ENCODE results near the gene SELPLG.
"Not testable (repeated sequence)": the region's sequence is repeated elsewhere in the genome, so short reads cannot be mapped to it uniquely, and the experiment has no call there.

The SELPLG gene

DNA sequence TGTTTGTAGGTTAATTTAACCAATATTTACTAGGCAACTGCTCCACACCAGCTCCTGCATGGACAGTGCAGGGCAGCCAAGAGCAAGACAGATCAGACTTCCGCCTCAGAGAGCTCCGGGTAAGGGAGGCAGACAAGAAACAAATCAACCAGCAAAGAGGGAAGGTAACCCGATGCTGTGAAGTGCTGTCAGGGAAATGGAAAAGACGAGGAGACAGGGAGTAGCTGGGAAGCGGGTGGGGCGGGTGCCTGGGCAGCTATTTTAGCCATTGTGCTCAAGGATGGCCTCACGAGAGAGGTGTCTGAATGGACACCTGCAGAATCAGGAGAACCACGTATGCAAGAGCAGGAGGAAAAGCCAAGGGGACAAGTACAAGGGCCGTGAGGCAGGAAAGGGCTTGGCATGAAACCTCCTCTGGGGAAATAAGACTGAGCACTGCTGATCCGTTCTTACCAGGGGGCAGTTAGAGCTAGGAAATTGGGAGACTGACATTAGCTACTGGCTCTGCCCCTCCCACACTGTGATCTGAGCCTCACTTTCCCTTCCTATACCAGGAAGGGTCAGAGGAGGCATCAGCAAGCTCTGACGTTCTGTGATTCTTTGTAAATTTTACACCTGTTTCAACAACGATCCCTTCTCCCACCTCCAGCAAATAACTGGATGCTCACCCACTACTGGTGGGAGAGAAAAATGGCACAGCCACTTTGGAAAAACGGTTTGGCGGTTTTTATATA, 29.3 kb downstream of the SELPLG start:
- DNase-seq (ENCODE audit: low read depth), result no peak

DNA sequence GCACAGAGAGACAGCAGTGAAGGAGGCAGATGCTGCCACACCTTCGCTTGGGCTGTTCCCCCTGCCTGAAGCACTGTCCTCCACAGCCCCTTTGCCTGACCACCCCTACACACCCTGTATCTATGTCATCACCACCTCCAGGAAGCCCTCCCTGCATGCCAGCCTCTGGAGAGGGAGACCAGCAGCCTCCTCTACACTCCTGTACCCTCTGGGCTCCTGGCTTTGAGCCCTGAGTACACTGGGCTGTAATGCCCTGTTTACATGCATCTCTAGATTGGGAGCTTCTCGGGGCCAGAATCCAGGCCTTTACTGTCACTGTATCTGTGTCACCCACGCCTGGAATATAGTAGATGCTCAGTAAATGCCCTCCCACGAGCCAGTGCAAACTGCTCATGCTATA, 30.0 kb downstream of the SELPLG start:
- DNase-seq (ENCODE audit: low read depth), result no peak

GRCh38 chr12:108602976-108603704, 30.6 kb downstream of the SELPLG start:
- no peak for DNase-seq (ENCODE audit: low read depth)

- no peak for DNase-seq (ENCODE audit: low read depth)
Measured at GRCh38 chr12:108602209-108602705, 31.4 kb downstream of the SELPLG start.

GRCh38 chr12:108600702-108601007, 33.0 kb downstream of the SELPLG start:
- DNase-seq (ENCODE audit: low read depth), result no peak

- no peak for DNase-seq (ENCODE audit: low read depth)
Measured at GRCh38 chr12:108599948-108600701, 33.6 kb downstream of the SELPLG start.

DNA sequence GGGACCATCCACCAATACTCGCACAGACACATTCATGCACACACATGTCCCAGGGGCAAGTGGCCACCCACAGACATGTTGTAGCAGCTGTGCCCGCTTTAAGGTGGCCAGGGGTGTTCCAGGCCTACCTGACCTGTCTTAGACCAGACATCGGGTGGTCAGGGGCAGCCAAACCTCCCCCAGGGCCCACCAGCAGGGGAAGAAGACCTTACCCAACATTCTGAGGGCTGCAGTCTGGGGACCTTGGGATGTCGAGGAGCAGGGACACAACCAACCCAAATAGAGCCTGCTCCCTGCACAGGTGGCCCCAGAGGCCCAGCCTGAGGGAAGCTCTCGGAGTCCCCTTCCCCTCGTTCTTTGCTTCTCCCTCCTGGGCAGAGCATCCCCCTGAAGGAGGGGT, 34.2 kb downstream of the SELPLG start:
- DNase-seq (ENCODE audit: low read depth), result no peak

GRCh38 chr12:108598553-108599250, 35.0 kb downstream of the SELPLG start:
- DNase-seq (ENCODE audit: low read depth), result no peak

DNA sequence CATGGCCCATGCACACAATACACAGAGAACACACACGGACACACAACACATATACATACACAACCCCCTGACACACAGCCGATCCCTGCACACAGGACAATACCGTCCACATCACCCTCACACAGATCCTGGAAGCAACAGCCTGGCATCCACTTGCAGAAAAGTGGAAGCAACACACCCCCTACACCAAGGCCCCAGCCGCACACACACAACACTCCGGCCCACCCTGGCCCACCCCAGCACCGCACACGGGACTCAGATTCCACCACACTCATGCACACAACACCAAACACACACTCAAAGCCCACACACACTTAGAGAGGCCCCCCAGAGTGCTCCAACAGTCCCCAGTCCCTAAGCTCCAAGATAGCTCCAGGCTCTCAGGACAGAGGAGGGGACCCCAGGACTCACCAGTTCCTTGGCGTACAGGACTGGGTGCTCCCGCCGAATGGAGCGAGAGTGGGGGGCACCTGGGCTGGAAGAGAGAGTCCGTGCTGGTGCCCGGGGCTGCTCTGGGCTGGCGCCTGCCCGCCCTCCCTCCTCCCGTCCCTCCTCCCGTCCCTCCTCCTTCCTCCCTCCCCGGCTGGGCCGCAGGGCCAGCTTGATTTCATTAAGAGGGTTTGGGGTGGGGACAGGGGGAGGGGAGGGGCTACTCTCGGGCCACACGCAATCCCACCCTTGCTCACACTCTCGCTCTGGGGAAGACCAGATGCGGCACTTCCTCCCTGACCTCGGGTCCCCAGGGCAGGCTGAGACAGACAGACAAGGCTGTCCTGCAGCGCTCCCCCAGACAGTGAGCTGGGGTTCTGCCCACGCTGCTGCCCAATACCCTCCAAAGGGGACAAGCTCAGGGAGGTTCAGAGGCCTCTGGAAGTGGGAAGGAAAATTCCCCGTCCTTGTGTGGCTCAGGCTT, 35.9 kb downstream of the SELPLG start, which contains the start of gene TMEM119:
TSS of gene TMEM119 (minus strand) at position 526 of the 913 bp plus-strand sequence. CDS start 5,701 bp downstream, outside the sequence.
- DNase-seq (ENCODE audit: low read depth), result peak; percentile 81

- peak; percentile 14 for DNase-seq (ENCODE audit: low read depth)
Measured at GRCh38 chr12:108596854-108597558, 36.7 kb downstream of the SELPLG start.

DNA sequence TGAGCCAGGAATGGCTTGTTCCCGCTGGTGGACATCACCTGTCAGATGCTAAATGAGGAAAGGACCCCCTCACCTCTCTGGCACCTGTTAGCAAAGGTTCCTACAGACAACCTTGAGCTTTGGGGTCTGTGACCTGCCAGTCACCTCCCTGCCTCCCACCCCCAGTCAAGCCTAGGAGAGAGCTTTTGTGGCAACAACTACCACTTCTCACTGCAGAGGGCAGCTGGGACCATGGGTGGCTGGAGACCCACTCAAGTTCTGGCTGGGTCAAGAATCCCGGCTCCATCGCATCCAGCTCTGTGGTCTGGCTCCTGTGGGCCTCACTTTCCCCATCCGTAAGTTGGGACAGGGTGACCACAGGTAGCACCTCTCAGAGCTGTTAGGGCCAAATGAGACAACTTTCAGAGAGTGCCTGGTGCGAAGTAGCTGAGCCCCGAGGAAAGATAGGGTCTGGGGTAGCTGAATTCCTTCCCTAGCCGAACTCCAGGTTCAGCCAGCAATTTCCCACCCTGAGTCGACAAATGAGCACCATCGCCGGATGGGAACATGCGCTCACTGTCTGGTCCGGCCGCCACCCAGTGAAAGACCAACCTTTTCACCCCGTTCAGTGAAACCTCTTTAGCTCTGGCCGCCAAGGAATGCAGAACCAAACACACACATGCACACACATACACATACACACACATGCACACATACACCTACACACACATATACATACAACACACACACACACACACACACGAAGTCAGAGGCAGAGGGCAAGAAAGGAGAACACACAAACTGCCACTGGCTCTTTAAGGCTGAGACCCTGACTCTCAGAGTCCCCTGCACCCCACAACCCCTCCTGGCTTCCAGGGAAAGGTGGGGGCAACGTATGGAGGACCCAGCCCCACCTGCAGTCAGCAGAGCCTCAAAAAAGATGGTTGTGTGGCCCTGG, 37.7 kb downstream of the SELPLG start:
- DNase-seq (ENCODE audit: low read depth), result no peak

GRCh38 chr12:108594960-108595710, 38.6 kb downstream of the SELPLG start:
- DNase-seq (ENCODE audit: low read depth), result no peak

GRCh38 chr12:108594323-108594903, 39.3 kb downstream of the SELPLG start:
- no peak for DNase-seq (ENCODE audit: low read depth)

GRCh38 chr12:108592033-108592909, 41.4 kb downstream of the SELPLG start:
- DNase-seq (ENCODE audit: low read depth), result no peak

DNA sequence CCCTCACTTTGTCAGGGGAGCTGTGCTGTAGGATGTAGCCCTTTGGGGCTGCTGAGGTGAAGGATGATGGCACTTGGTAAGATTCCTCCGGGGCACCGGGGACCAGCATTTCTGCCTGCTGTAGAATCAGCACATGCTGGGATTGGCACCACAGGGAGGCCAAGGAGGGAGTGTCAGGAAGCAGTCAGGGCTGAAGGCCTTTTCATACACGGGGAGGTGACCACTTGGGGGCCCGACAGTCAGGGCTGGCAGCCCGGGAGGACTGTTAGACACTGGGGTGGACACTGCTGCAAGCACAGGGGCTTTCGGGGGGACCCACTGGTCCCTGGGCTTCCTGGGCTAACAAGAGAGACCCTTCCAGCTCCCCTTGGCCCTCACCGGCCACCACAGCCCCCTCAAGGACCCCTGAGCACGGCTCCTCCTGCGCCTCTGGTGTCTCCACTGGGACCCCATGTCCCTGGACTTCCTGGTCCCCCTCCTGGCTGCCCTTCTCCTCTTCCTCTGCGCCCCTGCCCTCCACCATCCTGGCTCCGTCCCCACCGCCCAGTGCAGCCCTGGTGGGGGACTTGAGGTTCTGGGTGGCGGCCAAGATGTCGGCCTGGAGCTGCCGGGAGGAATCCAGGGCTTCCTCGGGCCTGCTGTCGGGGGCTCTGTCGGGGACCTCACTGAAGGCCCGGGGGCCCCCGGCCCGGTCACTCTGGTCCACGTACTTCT, 42.3 kb downstream of the SELPLG start:
- DNase-seq (ENCODE audit: low read depth), result no peak

- DNase-seq (ENCODE audit: low read depth), result not testable (repeated sequence)
Measured at GRCh38 chr12:108590463-108590862, 43.2 kb downstream of the SELPLG start.

Data from fibroblast of gingiva (primary cell).